ENCODE results near the gene CENATAC.

DNA sequence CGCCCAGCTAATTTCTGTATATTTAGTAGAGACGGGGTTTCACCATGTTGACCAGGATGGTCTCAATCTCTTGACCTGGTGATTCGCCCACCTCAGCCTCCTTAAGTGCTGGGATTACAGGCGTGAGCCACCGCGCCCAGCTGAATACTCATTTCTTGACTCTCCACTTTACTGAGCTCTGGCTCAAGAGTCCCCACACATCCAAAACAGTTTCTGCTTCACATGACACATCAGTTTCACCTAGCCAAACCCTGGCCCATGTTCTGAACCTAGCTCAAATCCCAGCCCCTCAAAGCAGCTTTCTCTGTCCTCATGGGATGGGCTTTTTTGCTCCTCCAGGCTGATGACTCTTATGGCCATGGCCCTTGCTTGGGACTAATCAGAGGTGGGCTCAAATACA, 49.3 kb downstream of the CENATAC start:
- TF ChIP-seq STAT5B (CRISPR knock-in tag; IDR thresholded peaks at IDR 0.05) (no peak), RCOR1 (IDR thresholded peaks at IDR 0.05; ENCODE audit: borderline replicate concordance in 1 of 2, low read depth in 2 of 2, low read length in 2 of 2) (no peak), SMC3 (conservative IDR thresholded peaks at IDR 0.05; ENCODE audit: insufficient read depth, low read depth, low read length) (no peak), BACH1 (tag; IDR thresholded peaks at IDR 0.05) (no peak), TBP (optimal IDR thresholded peaks at IDR 0.05; ENCODE audit: low read depth, low read length) (no peak), BMI1 (IDR thresholded peaks at IDR 0.05; ENCODE audit: low read length) (no peak), KLF6 (CRISPR knock-in tag; IDR thresholded peaks at IDR 0.05; ENCODE audit: borderline replicate concordance) (no peak), KDM1A (IDR thresholded peaks at IDR 0.05) (no peak)
